PFSK-1 (cell line): ENCODE results near the gene PPFIA1.

ENCODE experiments used
- FOXP2 ChIP-seq: optimal IDR thresholded peaks from 2 replicates; pipeline ENCODE3; 2011; ENCODE audit warnings: borderline replicate concordance, control low read depth, inconsistent platforms; ENCODE audit not compliant: insufficient read depth; ENCODE audit errors: extremely low read length, extremely low read depth
- POLR2AphosphoS5 ChIP-seq: IDR thresholded peaks from 2 replicates; pipeline ENCODE4 v1.6.1; 2012; ENCODE audit warnings: low read depth, mild to moderate bottlenecking, control low read depth, low read length, moderate library complexity
- REST ChIP-seq, 2 experiments: IDR thresholded peaks; 2 replicates each; pipeline versions ENCODE4 v1.6.1 to v1.8.0; 2011 to 2012; ENCODE audit warnings: low read depth in 2 of 2, low read length in 2 of 2, control low read depth in 1 of 2, inconsistent platforms in 1 of 2, mild to moderate bottlenecking in 1 of 2, moderate library complexity in 1 of 2; ENCODE audit not compliant: insufficient read depth in 1 of 2
- SIN3A ChIP-seq: IDR thresholded peaks from 2 replicates; pipeline ENCODE4 v1.6.1; 2012; ENCODE audit warnings: mild to moderate bottlenecking, low read length, moderate library complexity, borderline replicate concordance; ENCODE audit not compliant: insufficient read depth
- TAF1 ChIP-seq: IDR thresholded peaks from 2 replicates; pipeline ENCODE4 v1.6.1; 2012; ENCODE audit warnings: low read length, control low read depth, borderline replicate concordance; ENCODE audit not compliant: insufficient read depth

The PPFIA1 gene

DNA sequence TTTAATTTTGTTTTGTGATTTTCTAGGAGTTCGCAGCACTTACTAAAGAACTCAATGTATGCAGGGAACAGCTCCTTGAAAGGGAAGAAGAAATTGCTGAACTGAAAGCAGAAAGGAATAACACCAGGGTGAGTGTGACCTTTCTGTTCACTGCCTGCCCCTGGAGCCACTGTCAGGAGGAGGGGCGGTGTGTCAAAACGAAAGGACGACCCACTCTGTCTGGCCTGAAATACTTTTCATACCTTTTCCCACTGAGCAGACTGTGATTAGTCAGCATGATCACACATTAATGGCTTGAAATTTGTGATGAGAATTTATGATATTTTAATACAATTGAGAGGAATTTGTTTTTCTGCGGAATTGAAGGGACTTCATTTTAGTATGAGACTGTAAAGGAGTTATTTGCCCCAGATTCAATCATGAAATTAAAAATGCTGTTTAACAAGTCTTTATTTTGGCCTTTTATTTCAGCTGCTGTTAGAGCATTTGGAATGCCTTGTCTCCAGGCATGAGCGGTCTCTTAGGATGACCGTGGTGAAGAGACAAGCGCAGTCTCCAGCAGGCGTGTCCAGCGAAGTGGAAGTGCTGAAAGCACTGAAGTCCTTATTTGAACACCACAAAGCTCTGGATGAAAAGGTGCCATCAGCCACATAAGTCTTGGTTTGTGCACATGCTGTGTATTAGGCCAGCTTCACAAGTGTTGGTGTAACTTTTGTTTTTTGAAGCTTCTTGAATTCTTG, 54.1 kb downstream of the PPFIA1 start:
- no peak for TF ChIP-seq TAF1
- TF ChIP-seq REST (IDR thresholded peaks at IDR 0.05; ENCODE audit: insufficient read depth in 1 of 2, low read depth in 2 of 2, low read length in 2 of 2), result no peak
- TF ChIP-seq FOXP2, result no peak
- no peak for TF ChIP-seq POLR2AphosphoS5

- no peak for TF ChIP-seq FOXP2
- no peak for TF ChIP-seq TAF1
- no peak for TF ChIP-seq SIN3A
- TF ChIP-seq POLR2AphosphoS5, result no peak
- no peak for TF ChIP-seq REST (IDR thresholded peaks at IDR 0.05; ENCODE audit: insufficient read depth in 1 of 2, low read depth in 2 of 2, low read length in 2 of 2)
Observed at GRCh38 chr11:70325824-70326223, 55.3 kb downstream of the PPFIA1 start.

DNA sequence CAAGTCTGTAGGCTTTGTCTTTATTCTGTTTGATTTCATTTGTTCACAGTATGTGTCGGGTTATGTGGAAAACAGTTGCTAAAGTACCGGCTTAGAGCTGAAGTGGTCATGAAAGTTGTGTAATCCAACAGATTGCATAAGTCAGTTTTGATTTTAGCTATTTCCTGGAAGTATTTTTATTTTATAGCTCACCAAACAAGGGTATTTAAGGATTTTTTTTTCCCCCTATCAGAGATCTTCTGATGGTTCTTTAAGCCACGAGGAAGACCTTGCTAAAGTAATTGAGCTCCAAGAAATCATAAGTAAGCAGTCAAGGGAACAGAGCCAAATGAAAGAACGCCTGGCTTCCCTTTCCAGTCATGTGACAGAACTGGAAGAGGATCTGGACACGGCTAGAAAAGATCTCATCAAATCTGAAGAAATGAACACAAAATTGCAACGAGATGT, 55.9 kb downstream of the PPFIA1 start:
- TF ChIP-seq POLR2AphosphoS5 (no peak), SIN3A (no peak), TAF1 (no peak), FOXP2 (no peak), REST (IDR thresholded peaks at IDR 0.05; ENCODE audit: insufficient read depth in 1 of 2, low read depth in 2 of 2, low read length in 2 of 2) (no peak)

DNA sequence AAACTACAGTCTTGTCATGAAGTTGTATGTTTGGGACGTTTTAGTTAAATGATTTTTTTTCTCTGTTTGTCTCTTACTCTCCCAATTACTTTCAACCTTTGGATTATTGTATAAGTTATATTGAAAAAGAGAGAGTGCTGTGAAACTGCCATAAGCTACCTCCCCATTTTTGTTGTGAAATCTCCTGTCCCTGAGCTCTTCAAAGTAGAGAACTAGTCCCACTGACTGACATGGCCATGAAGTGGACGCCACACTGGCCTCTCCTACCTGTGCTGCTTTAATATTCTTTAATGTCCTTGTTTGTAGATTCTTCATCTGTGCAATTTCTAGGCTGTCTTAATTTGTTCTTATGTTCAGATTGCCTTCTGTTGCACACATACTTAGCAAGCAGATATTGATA, 56.3 kb downstream of the PPFIA1 start:
- no peak for TF ChIP-seq POLR2AphosphoS5
- no peak for TF ChIP-seq TAF1
- TF ChIP-seq REST (IDR thresholded peaks at IDR 0.05; ENCODE audit: insufficient read depth in 1 of 2, low read depth in 2 of 2, low read length in 2 of 2), result no peak
- TF ChIP-seq SIN3A, result no peak
- TF ChIP-seq FOXP2, result no peak

GRCh38 chr11:70327717-70328116, 57.2 kb downstream of the PPFIA1 start:
- TF ChIP-seq FOXP2, result no peak
- no peak for TF ChIP-seq SIN3A
- TF ChIP-seq POLR2AphosphoS5, result no peak
- TF ChIP-seq REST (IDR thresholded peaks at IDR 0.05; ENCODE audit: insufficient read depth in 1 of 2, low read depth in 2 of 2, low read length in 2 of 2), result no peak
- no peak for TF ChIP-seq TAF1
